H1 (cell line): Measurements from ENCODE around the gene DENND5B. TPM values are rescaled to one million over a fixed set of nuclear protein-coding genes. Genes with fewer than 3 reads are reported as not detected.

Experiments
- CTCF ChIA-PET: fragments of 300-600 bp; sonication (Branson Sonifier 250); formaldehyde crosslinking; loops from one replicate; lab custom pipeline; 2021; ENCODE audit not compliant: partially characterized antibody; lab: Charles Lee
- POLR2A ChIA-PET: fragments of 300-600 bp; sonication (Branson Sonifier 250); formaldehyde crosslinking; loops from one replicate; lab custom pipeline; 2021; ENCODE audit warnings: inconsistent platforms; ENCODE audit not compliant: partially characterized antibody; lab: Charles Lee
- DNase-seq, 2 experiments: peaks; one replicate each; pipeline versions ENCODE4 v3.0.0 to v3.0.0-alpha.2; 2010 to 2022; ENCODE audit warnings: low spot score in 2 of 2, low read depth in 1 of 2, mixed read lengths in 1 of 2
- FAIRE-seq: peaks from 2 replicates; lab custom pipeline; 2011; peaks lifted over from hg19 to GRCh38; lab: Jason Lieb, UNC
- H2AFZ ChIP-seq: 2 replicates; pipeline ENCODE4 v1.8.1; 2012; ENCODE audit warnings: low read length, inconsistent platforms
- H2AK5ac ChIP-seq: 2 replicates; pipeline ENCODE4 v1.6.1; 2013; ENCODE audit warnings: low read depth, low read length
- H2BK120ac ChIP-seq: replicated peaks from 2 replicates; pipeline ENCODE3; 2013; ENCODE audit warnings: low read depth, low read length, inconsistent platforms
- H2BK12ac ChIP-seq: 2 replicates; pipeline ENCODE4 v1.6.1; 2013; ENCODE audit warnings: low read depth, low read length
- H2BK15ac ChIP-seq: 2 replicates; pipeline ENCODE4 v1.6.1; 2013; ENCODE audit warnings: low read length
- H2BK20ac ChIP-seq: 2 replicates; pipeline ENCODE4 v1.6.1; 2013; ENCODE audit warnings: low read length
- H2BK5ac ChIP-seq: 2 replicates; pipeline ENCODE4 v1.6.1; 2013; ENCODE audit warnings: low read depth, low read length
- H3K14ac ChIP-seq: 2 replicates; pipeline ENCODE4 v1.6.1; 2013; ENCODE audit warnings: inconsistent platforms; ENCODE audit not compliant: insufficient read length
- H3K18ac ChIP-seq: 2 replicates; pipeline ENCODE4 v1.6.1; 2013; ENCODE audit warnings: low read length; ENCODE audit errors: extremely low read depth
- H3K23ac ChIP-seq: 2 replicates; pipeline ENCODE4 v1.6.1; 2013; ENCODE audit warnings: inconsistent platforms; ENCODE audit not compliant: insufficient read length
- H3K23me2 ChIP-seq: 2 replicates; pipeline ENCODE4 v1.6.1; 2013; ENCODE audit warnings: low read depth, low read length
- H3K27ac ChIP-seq: 2 replicates; pipeline ENCODE4 v1.6.1; 2011; ENCODE audit warnings: low read depth, low read length, inconsistent platforms
- H3K27me3 ChIP-seq, 4 experiments: replicated peaks in 1 of 4; 1 replicate in 1 of 4; 2 replicates in 3 of 4; pipeline versions ENCODE4 v1.6.1 to v1.8.1; 2011 to 2013; ENCODE audit warnings: low read length in 3 of 4, mild to moderate bottlenecking in 3 of 4, inconsistent platforms in 2 of 4, mixed read lengths in 2 of 4, moderate library complexity in 1 of 4; ENCODE audit not compliant: control insufficient read depth in 3 of 4, insufficient read depth in 3 of 4; ENCODE audit errors: extremely low read depth in 1 of 4
- H3K36me3 ChIP-seq, 4 experiments: 2 replicates each; pipeline versions ENCODE4 v1.6.1 to v1.8.1; 2011 to 2013; ENCODE audit warnings: mild to moderate bottlenecking in 4 of 4, low read length in 3 of 4, moderate library complexity in 2 of 4, control low read depth in 1 of 4, inconsistent platforms in 1 of 4; ENCODE audit not compliant: insufficient read depth in 4 of 4, control insufficient read depth in 2 of 4
- H3K4ac ChIP-seq: replicated peaks from 2 replicates; pipeline ENCODE3; 2013; ENCODE audit warnings: low read length, low read depth, mixed read lengths, inconsistent platforms; ENCODE audit not compliant: insufficient read length
- H3K4me1 ChIP-seq, 4 experiments: replicated peaks in 1 of 4; 1 replicate in 1 of 4; 2 replicates in 3 of 4; pipeline versions ENCODE4 v1.6.1 to v1.8.1; 2011 to 2013; ENCODE audit warnings: low read length in 3 of 4, inconsistent platforms in 2 of 4, mixed read lengths in 1 of 4; ENCODE audit not compliant: insufficient read depth in 4 of 4, control insufficient read depth in 3 of 4
- H3K4me2 ChIP-seq, 2 experiments: 2 replicates each; pipeline versions ENCODE4 v1.6.1 to v1.8.1; 2011 to 2013; ENCODE audit warnings: low read depth in 2 of 2, low read length in 2 of 2, control low read depth in 1 of 2, inconsistent platforms in 1 of 2, mild to moderate bottlenecking in 1 of 2; ENCODE audit not compliant: insufficient read depth in 1 of 2
- H3K4me3 ChIP-seq, 4 experiments: fragments of 200-600, 300-600 bp in 1 of 4; sonication (generic), shearing (Covaris generic), sonication (Bioruptor Twin) in 1 of 4; 2 replicates each; pipeline versions ENCODE4 v1.5.1 to v1.8.1; 2011 to 2016; ENCODE audit warnings: low read length in 4 of 4, low read depth in 3 of 4, control low read depth in 2 of 4, inconsistent platforms in 2 of 4, mild to moderate bottlenecking in 2 of 4, mixed read lengths in 1 of 4, moderate library complexity in 1 of 4; ENCODE audit not compliant: insufficient read depth in 2 of 4; ENCODE audit errors: extremely low read depth in 1 of 4
- H3K56ac ChIP-seq: replicated peaks from 2 replicates; pipeline ENCODE3; 2013; ENCODE audit warnings: low read depth, mild to moderate bottlenecking, mixed read lengths, low read length, inconsistent platforms; ENCODE audit not compliant: insufficient read length
- H3K79me1 ChIP-seq: 2 replicates; pipeline ENCODE4 v1.6.1; 2013; ENCODE audit warnings: low read depth, low read length, control low read depth
- H3K79me2 ChIP-seq, 2 experiments: 2 replicates each; pipeline versions ENCODE4 v1.6.1 to v1.8.1; 2012 to 2013; ENCODE audit warnings: low read length in 2 of 2, mild to moderate bottlenecking in 2 of 2, inconsistent platforms in 1 of 2; ENCODE audit not compliant: insufficient read depth in 2 of 2, control insufficient read depth in 1 of 2
- H3K9ac ChIP-seq, 4 experiments: replicated peaks in 1 of 4; 1 replicate in 1 of 4; 2 replicates in 3 of 4; pipeline versions ENCODE4 v1.6.1 to v1.8.1; 2011 to 2013; ENCODE audit warnings: low read depth in 3 of 4, low read length in 3 of 4, control low read depth in 2 of 4, mild to moderate bottlenecking in 2 of 4, moderate library complexity in 2 of 4, inconsistent platforms in 1 of 4; ENCODE audit errors: extremely low read depth in 1 of 4
- H3K9me3 ChIP-seq, 2 experiments: 2 replicates each; pipeline versions ENCODE4 v1.6.1 to v1.8.1; 2012 to 2013; ENCODE audit warnings: mild to moderate bottlenecking in 2 of 2, moderate library complexity in 2 of 2, control low read depth in 1 of 2, inconsistent platforms in 1 of 2, low read depth in 1 of 2, low read length in 1 of 2, mixed read lengths in 1 of 2; ENCODE audit not compliant: insufficient read depth in 2 of 2
- H4K20me1 ChIP-seq, 2 experiments: replicated peaks in 1 of 2; 2 replicates each; pipeline versions ENCODE3 to v1.8.1; 2011 to 2013; ENCODE audit warnings: inconsistent platforms in 2 of 2, low read length in 2 of 2, mild to moderate bottlenecking in 1 of 2; ENCODE audit not compliant: insufficient read depth in 2 of 2, control insufficient read depth in 1 of 2
- H4K5ac ChIP-seq: 2 replicates; pipeline ENCODE4 v1.6.1; 2013; ENCODE audit warnings: low read length, low read depth, mixed read lengths, inconsistent platforms; ENCODE audit not compliant: insufficient read length
- H4K8ac ChIP-seq: 2 replicates; pipeline ENCODE4 v1.8.0; 2013; ENCODE audit warnings: mild to moderate bottlenecking, moderate library complexity, low read length, inconsistent platforms; ENCODE audit not compliant: insufficient read depth; ENCODE audit errors: extremely low read depth
- H4K91ac ChIP-seq: replicated peaks from 2 replicates; pipeline ENCODE3; 2013; ENCODE audit warnings: low read length, mixed read lengths, inconsistent platforms; ENCODE audit not compliant: insufficient read length
- CREB1 ChIP-seq: IDR thresholded peaks from 2 replicates; pipeline ENCODE4 v1.6.1; 2012; ENCODE audit warnings: inconsistent platforms
- EGR1 ChIP-seq: IDR thresholded peaks from 2 replicates; pipeline ENCODE4 v1.6.1; 2011; ENCODE audit warnings: low read depth, low read length, borderline replicate concordance
- EP300 ChIP-seq, 2 experiments: IDR thresholded peaks; 1 replicate in 1 of 2; 2 replicates in 1 of 2; pipeline ENCODE4 v1.6.1; 2011 to 2012; ENCODE audit warnings: low read depth in 2 of 2, low read length in 2 of 2, mild to moderate bottlenecking in 2 of 2, borderline replicate concordance in 1 of 2, inconsistent platforms in 1 of 2, moderate library complexity in 1 of 2
- EZH2 ChIP-seq: fragments of 200-600 bp; sonication (generic); IDR thresholded peaks from 2 replicates; pipeline ENCODE4 v1.7.1; 2012; ENCODE audit warnings: low read depth, mild to moderate bottlenecking, moderate library complexity, low read length, inconsistent platforms; ENCODE audit not compliant: severe bottlenecking
- GABPA ChIP-seq: IDR thresholded peaks from 2 replicates; pipeline ENCODE4 v1.6.1; 2011; ENCODE audit warnings: mild to moderate bottlenecking, low read length, moderate library complexity, borderline replicate concordance; ENCODE audit not compliant: insufficient read depth
- HDAC6 ChIP-seq: IDR thresholded peaks from one replicate; pipeline ENCODE4 v1.7.1; 2012; ENCODE audit warnings: low read depth, mild to moderate bottlenecking, inconsistent platforms, low read length, moderate library complexity
- PHF8 ChIP-seq: fragments of 200-600 bp; sonication (generic); conservative IDR thresholded peaks from 2 replicates; pipeline ENCODE4 v1.7.1; 2012; ENCODE audit warnings: low read depth, mild to moderate bottlenecking, inconsistent platforms, low read length, moderate library complexity
- RNF2 ChIP-seq: fragments of 200-900, 300-1000 bp; sonication (generic); IDR thresholded peaks from 2 replicates; pipeline ENCODE4 v1.7.1; 2016; ENCODE audit warnings: borderline replicate concordance, low read depth, mild to moderate bottlenecking, antibody characterized with exemption, low read length; ENCODE audit not compliant: poor library complexity, severe bottlenecking; ENCODE audit errors: missing control alignments
- SAP30 ChIP-seq: fragments of 300-600 bp; sonication (generic); IDR thresholded peaks from 2 replicates; pipeline ENCODE4 v1.7.1; 2012; ENCODE audit warnings: low read length, moderate library complexity, mild to moderate bottlenecking, inconsistent platforms; ENCODE audit not compliant: insufficient read depth, insufficient replicate concordance
- SUZ12 ChIP-seq: fragments of 200-600 bp; sonication (generic); IDR thresholded peaks from 2 replicates; pipeline ENCODE4 v1.6.1; 2012; ENCODE audit warnings: mild to moderate bottlenecking, inconsistent platforms, low read length, moderate library complexity, mixed read lengths
- WGBS, 2 experiments: shearing (Covaris generic) in 1 of 2; methylation state at CpG; one replicate each; pipeline versions ENCODE4 v1.1.6 to v1.1.7; 2013 to 2015; ENCODE audit warnings: low lambda C conversion rate in 2 of 2, mixed read lengths in 2 of 2, inconsistent platforms in 1 of 2, low coverage in 1 of 2, missing lambda C conversion rate in 1 of 2; ENCODE audit not compliant: insufficient replicate concordance in 2 of 2, insufficient coverage in 1 of 2, insufficient read length in 1 of 2; ENCODE audit errors: extremely low coverage in 1 of 2, missing lambda C conversion rate in 1 of 2; 5-methylcytosine and 5-hydroxymethylcytosine counted together
- polyA plus RNA-seq, 7 experiments: library from polyadenylated mRNA; depleted of rRNA in 3 of 7; stranded (reverse) in 5 of 7; unstranded in 2 of 7; fragments of >200 nt in 5 of 7; fragments of 200-250 nt in 2 of 7; gene quantifications; 1 replicate in 5 of 7; 2 replicates in 1 of 7; 4 replicates in 1 of 7; pipeline versions ENCODE4 v1.2.1 to v1.2.3, GENCODE V29; 2011 to 2013; ENCODE audit warnings: missing spikeins in 2 of 7, mixed read lengths in 2 of 7
- total RNA-seq: library from RNA; stranded (reverse); fragmentation: NEBNext Ultra II Directional; extraction: Animal tissue kit (Norgen Biotek cat#: 25700); gene quantifications from 2 replicates; pipeline ENCODE4 v1.2.1, GENCODE V29; 2021
- TF ChIP-seq, protein P1 (sequence below): IDR thresholded peaks from 2 replicates; pipeline ENCODE4 v1.6.1; 2012; ENCODE audit warnings: low read length, inconsistent platforms

The DENND5B gene
- total and polyA plus RNA-seq, 2 of the 8 experiments (the other 6 are each of a cell fraction or from before 2014, with no cell fraction given), result 13.4 to 20.2 TPM

DNA sequence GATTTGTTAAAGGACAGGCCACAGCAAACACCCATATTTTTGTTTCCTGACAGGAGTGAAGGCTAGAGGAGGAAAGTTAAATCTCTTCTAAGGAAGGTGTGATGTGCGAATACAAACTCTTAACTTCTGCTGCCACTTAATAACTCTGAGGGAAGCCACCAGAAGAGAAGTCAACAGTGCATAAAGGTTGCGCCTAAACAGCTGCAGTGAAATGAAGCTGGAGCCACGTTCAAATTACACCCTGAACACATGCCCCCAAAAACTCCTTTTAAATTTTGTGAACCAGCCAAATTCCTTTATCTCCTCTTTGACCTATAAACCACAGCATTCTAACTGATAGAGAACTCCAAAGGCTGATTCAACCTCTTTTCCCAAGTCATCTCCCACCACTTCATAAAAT lies 22.4 kb downstream of the DENND5B start:
- Histone ChIP-seq H2BK15ac (no peak overlapping the region), H3K27ac (no peak overlapping the region), H3K36me3 (no peaks in the 10 kb centered on the region), H3K79me2 (peaks cover 0 to 31% of the 10 kb centered on the region in 2 experiments; a peak in 2 of 4 replicates), H3K4me1 (peaks cover 0 to 7% (median 5%) of the 10 kb centered on the region in 4 experiments; a peak in 4 of 7 replicates), H4K20me1 (peaks cover 0 to 2% of the 10 kb centered on the region in 2 experiments), H2BK12ac (no peak overlapping the region), H3K18ac (no peak overlapping the region), H3K9me3 (no peaks in the 10 kb centered on the region), H3K27me3 (no peaks in the 10 kb centered on the region), H3K23ac (no peak overlapping the region), H3K4me3 (no peak overlapping the region), H2AK5ac (no peak overlapping the region), H3K9ac (no peak overlapping the region), H4K91ac (no peak overlapping the region), H3K23me2 (no peaks in the 10 kb centered on the region; the same call in 1 of the 2 replicates), H4K5ac (no peak overlapping the region), H3K4ac (no peak overlapping the region), H2AFZ (no peak overlapping the region), H3K4me2 (no peak overlapping the region), H2BK20ac (0 out of 2 replicates have a peak overlapping the region, but pooled peaks have one; percentile 19), H2BK5ac (no peak overlapping the region), H3K14ac (no peak overlapping the region), H3K79me1 (no peaks in the 10 kb centered on the region), H4K8ac (no peak overlapping the region), H2BK120ac (no peak overlapping the region), H3K56ac (no peak overlapping the region)
- POLR2A ChIA-PET, result interaction anchor here (0.5 kb wide), 1 partner anchor 1110 kb away, joined by 4 read pairs; no protein-coding TSS in a partner anchor
- TF ChIP-seq EZH2 (no peak), CREB1 (no peak), EP300 (IDR thresholded peaks at IDR 0.05; ENCODE audit: borderline replicate concordance in 1 of 2, low read depth in 2 of 2, low read length in 2 of 2) (no peak), HDAC6 (no peak), SAP30 (no peak), SUZ12 (no peak), PHF8 (no peak), GABPA (no peak), RNF2 (no peak), EGR1 (no peak)
- TF ChIP-seq, protein P1, sequence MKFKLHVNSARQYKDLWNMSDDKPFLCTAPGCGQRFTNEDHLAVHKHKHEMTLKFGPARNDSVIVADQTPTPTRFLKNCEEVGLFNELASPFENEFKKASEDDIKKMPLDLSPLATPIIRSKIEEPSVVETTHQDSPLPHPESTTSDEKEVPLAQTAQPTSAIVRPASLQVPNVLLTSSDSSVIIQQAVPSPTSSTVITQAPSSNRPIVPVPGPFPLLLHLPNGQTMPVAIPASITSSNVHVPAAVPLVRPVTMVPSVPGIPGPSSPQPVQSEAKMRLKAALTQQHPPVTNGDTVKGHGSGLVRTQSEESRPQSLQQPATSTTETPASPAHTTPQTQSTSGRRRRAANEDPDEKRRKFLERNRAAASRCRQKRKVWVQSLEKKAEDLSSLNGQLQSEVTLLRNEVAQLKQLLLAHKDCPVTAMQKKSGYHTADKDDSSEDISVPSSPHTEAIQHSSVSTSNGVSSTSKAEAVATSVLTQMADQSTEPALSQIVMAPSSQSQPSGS, result no peak
- FAIRE-seq (no peak), DNase-seq (no peak)
- CTCF ChIA-PET, result interaction anchor here (1.1 to 1.3 kb wide), 2 partner anchors 9 to 66 kb away, joined by 3 to 4 read pairs; no protein-coding TSS in a partner anchor
- WGBS, 2 experiments, result 94% methylated on average over 3 of the region's 3 CpGs; no CpG with 5 or more reads in 1 of the 2 experiments
